PC-3 (cell line): ENCODE results near the gene SH3GL3.

Source experiments
- CTCF ChIP-seq: fragments of 300-600 bp; sonication (generic); conservative IDR thresholded peaks from 2 replicates; pipeline ENCODE4 v1.5.1; 2017; ENCODE audit warnings: antibody characterized with exemption, low read depth, mild to moderate bottlenecking, low read length
- EZH2 ChIP-seq: fragments of 300-600 bp; sonication (generic); IDR thresholded peaks from one replicate; pipeline ENCODE4 v1.6.1; 2017; ENCODE audit warnings: antibody characterized with exemption, mild to moderate bottlenecking, low read length; ENCODE audit not compliant: unreplicated experiment
- EZH2phosphoT487 ChIP-seq: fragments of 300-600 bp; sonication (generic); IDR thresholded peaks from 2 replicates; pipeline ENCODE4 v1.6.1; 2018; ENCODE audit warnings: mild to moderate bottlenecking, antibody characterized with exemption, low read length, borderline replicate concordance

- no peak for TF ChIP-seq CTCF
- TF ChIP-seq EZH2: no peak
- TF ChIP-seq EZH2phosphoT487: no peak
These were observed 209.1 kb downstream of the SH3GL3 start for GRCh38 chr15:83656192-83656591.
